ENCODE measurements around the gene CLDN5. TPM values are rescaled to one million over a fixed set of nuclear protein-coding genes. Genes with fewer than 3 reads are reported as not detected.

Gene CLDN5
- total and polyA plus RNA-seq, 2 donors (not counting 1 experiment from before 2014, with no cell fraction given) = 0.33 TPM; not detected in 1

GRCh38 chr22:19488884-19489843 lies 35.0 kb downstream of the CLDN5 start:
- Histone ChIP-seq H3K27me3 (ENCODE audit: control insufficient read depth, insufficient read depth, low read length) (no peaks in the 10 kb centered on the region), H3K27ac (ENCODE audit: insufficient read depth, low read length) (no peak overlapping the region), H3K36me3 (ENCODE audit: control insufficient read depth, insufficient read depth, low read length) (peaks cover 5% of the 10 kb centered on the region), H3K9ac (ENCODE audit: insufficient read depth, low read length) (no peak overlapping the region), H3K4me2 (ENCODE audit: extremely low read depth, insufficient read depth, low read length) (no peak overlapping the region), H3K4me3 (replicated peaks in 1 of 4; ENCODE audit: control extremely low read depth in 1 of 4, insufficient read depth in 1 of 4, low read depth in 3 of 4, low read length in 4 of 4) (no peak overlapping the region), H2AFZ (ENCODE audit: low read length) (no peak overlapping the region), H3K79me2 (ENCODE audit: control insufficient read depth, insufficient read depth, low read length) (no peaks in the 10 kb centered on the region), H4K20me1 (ENCODE audit: control insufficient read depth, extremely low read depth, insufficient read depth, low read length) (no peaks in the 10 kb centered on the region), H3K4me1 (ENCODE audit: control insufficient read depth, extremely low read depth, insufficient read depth, low read length) (no peaks in the 10 kb centered on the region), H3K9me3 (ENCODE audit: control insufficient read depth, insufficient read depth, low read depth, low read length) (no peaks in the 10 kb centered on the region)
- peak in 1 of 2 donors; percentile 65 for DNase-seq (ENCODE audit: low read depth in 2 of 2)
- TF ChIP-seq EZH2 (IDR thresholded peaks at IDR 0.05; ENCODE audit: low read length, missing control alignments) (no peak), CTCF (conservative IDR thresholded peaks at IDR 0.05 in 1 of 2, IDR thresholded peaks at IDR 0.05 in 1 of 2; ENCODE audit: low read depth in 1 of 2, low read length in 2 of 2) (peak; percentile 21 to 33)

- H3K27me3 ChIP-seq (ENCODE audit: control insufficient read depth, insufficient read depth, low read length) = no peaks in the 10 kb centered on the region
- H3K79me2 ChIP-seq (ENCODE audit: control insufficient read depth, insufficient read depth, low read length) = no peaks in the 10 kb centered on the region
- no peaks in the 10 kb centered on the region for H3K9me3 ChIP-seq (ENCODE audit: control insufficient read depth, insufficient read depth, low read depth, low read length)
- H2AFZ ChIP-seq (ENCODE audit: low read length) = no peak overlapping the region
- no peak overlapping the region for H3K4me3 ChIP-seq (replicated peaks in 1 of 4; ENCODE audit: control extremely low read depth in 1 of 4, insufficient read depth in 1 of 4, low read depth in 3 of 4, low read length in 4 of 4)
- no peaks in the 10 kb centered on the region for H3K4me1 ChIP-seq (ENCODE audit: control insufficient read depth, extremely low read depth, insufficient read depth, low read length)
- H3K27ac ChIP-seq (ENCODE audit: insufficient read depth, low read length) = no peak overlapping the region
- DNase-seq (ENCODE audit: low read depth in 2 of 2) = no peak
- H3K4me2 ChIP-seq (ENCODE audit: extremely low read depth, insufficient read depth, low read length) = no peak overlapping the region
- TF ChIP-seq EZH2 (IDR thresholded peaks at IDR 0.05; ENCODE audit: low read length, missing control alignments) = no peak
- TF ChIP-seq CTCF (conservative IDR thresholded peaks at IDR 0.05 in 1 of 2, IDR thresholded peaks at IDR 0.05 in 1 of 2; ENCODE audit: low read depth in 1 of 2, low read length in 2 of 2) = no peak
- H4K20me1 ChIP-seq (ENCODE audit: control insufficient read depth, extremely low read depth, insufficient read depth, low read length) = no peaks in the 10 kb centered on the region
- no peak overlapping the region for H3K9ac ChIP-seq (ENCODE audit: insufficient read depth, low read length)
- peaks cover 4% of the 10 kb centered on the region for H3K36me3 ChIP-seq (ENCODE audit: control insufficient read depth, insufficient read depth, low read length)
These were observed 35.9 kb downstream of the CLDN5 start for GRCh38 chr22:19488285-19488684.

- no peaks in the 10 kb centered on the region for H4K20me1 ChIP-seq (ENCODE audit: control insufficient read depth, extremely low read depth, insufficient read depth, low read length)
- H3K9me3 ChIP-seq (ENCODE audit: control insufficient read depth, insufficient read depth, low read depth, low read length) = no peaks in the 10 kb centered on the region
- H3K36me3 ChIP-seq (ENCODE audit: control insufficient read depth, insufficient read depth, low read length) = peaks cover 4% of the 10 kb centered on the region
- H2AFZ ChIP-seq (ENCODE audit: low read length) = no peak overlapping the region
- TF ChIP-seq CTCF (conservative IDR thresholded peaks at IDR 0.05 in 1 of 2, IDR thresholded peaks at IDR 0.05 in 1 of 2; ENCODE audit: low read depth in 1 of 2, low read length in 2 of 2) = no peak
- no peak for TF ChIP-seq EZH2 (IDR thresholded peaks at IDR 0.05; ENCODE audit: low read length, missing control alignments)
- H3K9ac ChIP-seq (ENCODE audit: insufficient read depth, low read length) = no peak overlapping the region
- peaks cover 6% of the 10 kb centered on the region for H3K4me1 ChIP-seq (ENCODE audit: control insufficient read depth, extremely low read depth, insufficient read depth, low read length)
- H3K4me3 ChIP-seq (replicated peaks in 1 of 4; ENCODE audit: control extremely low read depth in 1 of 4, insufficient read depth in 1 of 4, low read depth in 3 of 4, low read length in 4 of 4) = no peak overlapping the region
- H3K27me3 ChIP-seq (ENCODE audit: control insufficient read depth, insufficient read depth, low read length) = no peaks in the 10 kb centered on the region
- H3K27ac ChIP-seq (ENCODE audit: insufficient read depth, low read length) = no peak overlapping the region
- H3K4me2 ChIP-seq (ENCODE audit: extremely low read depth, insufficient read depth, low read length) = no peak overlapping the region
- peaks cover 12% of the 10 kb centered on the region for H3K79me2 ChIP-seq (ENCODE audit: control insufficient read depth, insufficient read depth, low read length)
- DNase-seq (ENCODE audit: low read depth in 2 of 2) = peak in 1 of 2 donors; percentile 24
These were observed 40.5 kb downstream of the CLDN5 start for GRCh38 chr22:19483481-19484244.

Data from fibroblast of lung (primary cell).